ENCODE data around the gene CCR3. TPM values are rescaled to one million over a fixed set of nuclear protein-coding genes. Genes with fewer than 3 reads are reported as not detected.
A peak's percentile ranks its signal among the peaks of the same experiment; 100 is the strongest.

CCR3 gene
- total and polyA plus RNA-seq, 9 of the 15 experiments (the other 6 are each of a cell fraction or from before 2014, with no cell fraction given) = not detected

GRCh38 chr3:46194868-46195553 is 47.2 kb upstream of the CCR3 start:
- intact Hi-C loops (cut with micrococcal nuclease) (no loop called here), in situ Hi-C loops (cut with MboI) (no loop called here)
- Histone ChIP-seq H3K27me3 (ENCODE audit: control insufficient read depth in 2 of 2, insufficient read depth in 2 of 2, low read length in 2 of 2) (0 out of 5 replicates have a peak, but pooled peaks cover 2 to 3% of the 10 kb centered on the region in 2 experiments), H3K9me3 (replicated peaks; ENCODE audit: control insufficient read depth, insufficient read depth, low read depth, low read length) (no peaks in the 10 kb centered on the region), H3K79me2 (ENCODE audit: control insufficient read depth, insufficient read depth, low read length) (no peaks in the 10 kb centered on the region), H3K9me1 (ENCODE audit: control insufficient read depth, insufficient read depth, low read length) (no peaks in the 10 kb centered on the region), H3K4me2 (ENCODE audit: insufficient read depth, low read length) (no peak overlapping the region), H3K36me3 (ENCODE audit: control insufficient read depth, insufficient read depth, low read length) (no peaks in the 10 kb centered on the region), H3K27ac (ENCODE audit: extremely low read depth, low read depth, low read length) (no peak overlapping the region), H2AFZ (ENCODE audit: low read depth, low read length) (no peak overlapping the region), H3K4me1 (replicated peaks in 1 of 2; ENCODE audit: control insufficient read depth in 2 of 2, insufficient read depth in 2 of 2, low read length in 2 of 2) (no peaks in the 10 kb centered on the region), H3K9ac (ENCODE audit: insufficient read depth in 1 of 2, low read depth in 2 of 2, low read length in 2 of 2) (no peak overlapping the region), H4K20me1 (replicated peaks; ENCODE audit: control insufficient read depth, insufficient read depth, low read length) (no peaks in the 10 kb centered on the region), H3K4me3 (no peak overlapping the region)
- no peak for FAIRE-seq
- ATAC-seq = no peak
- CTCF ChIA-PET (ENCODE audit: low intra/inter-chr PET ratio) = no interaction called here
- WGBS (ENCODE audit: insufficient coverage, low coverage, missing lambda C conversion rate) = 4% methylated on average over 4 of the region's 4 CpGs
- no peak for DNase-seq (ENCODE audit: extremely low read depth in 1 of 4, low spot score in 3 of 4)
- POLR2A ChIA-PET = no interaction called here
- no TSS peak for BruUV-seq (replicated peaks)
- TF ChIP-seq FOXP1 (CRISPR knock-in tag; IDR thresholded peaks at IDR 0.05) (no peak), PHF8 (IDR thresholded peaks at IDR 0.05; ENCODE audit: borderline replicate concordance, low read length) (no peak), ZBTB8A (IDR thresholded peaks at IDR 0.05; ENCODE audit: partially characterized antibody) (no peak), BRF1 (IDR thresholded peaks at IDR 0.05; ENCODE audit: borderline replicate concordance, extremely low read depth, insufficient read length) (no peak), ATF7 (IDR thresholded peaks at IDR 0.05) (0 out of 2 replicates have a peak, but pooled peaks have one; percentile 30), JUND (IDR thresholded peaks at IDR 0.05; ENCODE audit: borderline replicate concordance, low read depth, low read length) (no peak), JUND (tag; IDR thresholded peaks at IDR 0.05; ENCODE audit: borderline replicate concordance, low read depth, low read length) (no peak), MEIS2 (IDR thresholded peaks at IDR 0.05; ENCODE audit: partially characterized antibody) (peak; percentile 20), CSDE1 (IDR thresholded peaks at IDR 0.05) (no peak), TCF7L2 (IDR thresholded peaks at IDR 0.05; ENCODE audit: low read depth, low read length) (no peak)
- TF ChIP-seq, protein P1, sequence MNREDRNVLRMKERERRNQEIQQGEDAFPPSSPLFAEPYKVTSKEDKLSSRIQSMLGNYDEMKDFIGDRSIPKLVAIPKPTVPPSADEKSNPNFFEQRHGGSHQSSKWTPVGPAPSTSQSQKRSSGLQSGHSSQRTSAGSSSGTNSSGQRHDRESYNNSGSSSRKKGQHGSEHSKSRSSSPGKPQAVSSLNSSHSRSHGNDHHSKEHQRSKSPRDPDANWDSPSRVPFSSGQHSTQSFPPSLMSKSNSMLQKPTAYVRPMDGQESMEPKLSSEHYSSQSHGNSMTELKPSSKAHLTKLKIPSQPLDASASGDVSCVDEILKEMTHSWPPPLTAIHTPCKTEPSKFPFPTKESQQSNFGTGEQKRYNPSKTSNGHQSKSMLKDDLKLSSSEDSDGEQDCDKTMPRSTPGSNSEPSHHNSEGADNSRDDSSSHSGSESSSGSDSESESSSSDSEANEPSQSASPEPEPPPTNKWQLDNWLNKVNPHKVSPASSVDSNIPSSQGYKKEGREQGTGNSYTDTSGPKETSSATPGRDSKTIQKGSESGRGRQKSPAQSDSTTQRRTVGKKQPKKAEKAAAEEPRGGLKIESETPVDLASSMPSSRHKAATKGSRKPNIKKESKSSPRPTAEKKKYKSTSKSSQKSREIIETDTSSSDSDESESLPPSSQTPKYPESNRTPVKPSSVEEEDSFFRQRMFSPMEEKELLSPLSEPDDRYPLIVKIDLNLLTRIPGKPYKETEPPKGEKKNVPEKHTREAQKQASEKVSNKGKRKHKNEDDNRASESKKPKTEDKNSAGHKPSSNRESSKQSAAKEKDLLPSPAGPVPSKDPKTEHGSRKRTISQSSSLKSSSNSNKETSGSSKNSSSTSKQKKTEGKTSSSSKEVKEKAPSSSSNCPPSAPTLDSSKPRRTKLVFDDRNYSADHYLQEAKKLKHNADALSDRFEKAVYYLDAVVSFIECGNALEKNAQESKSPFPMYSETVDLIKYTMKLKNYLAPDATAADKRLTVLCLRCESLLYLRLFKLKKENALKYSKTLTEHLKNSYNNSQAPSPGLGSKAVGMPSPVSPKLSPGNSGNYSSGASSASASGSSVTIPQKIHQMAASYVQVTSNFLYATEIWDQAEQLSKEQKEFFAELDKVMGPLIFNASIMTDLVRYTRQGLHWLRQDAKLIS (CRISPR knock-in tag; IDR thresholded peaks at IDR 0.05) = no peak
- TF ChIP-seq, protein P2, sequence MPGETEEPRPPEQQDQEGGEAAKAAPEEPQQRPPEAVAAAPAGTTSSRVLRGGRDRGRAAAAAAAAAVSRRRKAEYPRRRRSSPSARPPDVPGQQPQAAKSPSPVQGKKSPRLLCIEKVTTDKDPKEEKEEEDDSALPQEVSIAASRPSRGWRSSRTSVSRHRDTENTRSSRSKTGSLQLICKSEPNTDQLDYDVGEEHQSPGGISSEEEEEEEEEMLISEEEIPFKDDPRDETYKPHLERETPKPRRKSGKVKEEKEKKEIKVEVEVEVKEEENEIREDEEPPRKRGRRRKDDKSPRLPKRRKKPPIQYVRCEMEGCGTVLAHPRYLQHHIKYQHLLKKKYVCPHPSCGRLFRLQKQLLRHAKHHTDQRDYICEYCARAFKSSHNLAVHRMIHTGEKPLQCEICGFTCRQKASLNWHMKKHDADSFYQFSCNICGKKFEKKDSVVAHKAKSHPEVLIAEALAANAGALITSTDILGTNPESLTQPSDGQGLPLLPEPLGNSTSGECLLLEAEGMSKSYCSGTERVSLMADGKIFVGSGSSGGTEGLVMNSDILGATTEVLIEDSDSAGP (CRISPR knock-in tag; IDR thresholded peaks at IDR 0.05) = no peak
- TF ChIP-seq, protein P3, sequence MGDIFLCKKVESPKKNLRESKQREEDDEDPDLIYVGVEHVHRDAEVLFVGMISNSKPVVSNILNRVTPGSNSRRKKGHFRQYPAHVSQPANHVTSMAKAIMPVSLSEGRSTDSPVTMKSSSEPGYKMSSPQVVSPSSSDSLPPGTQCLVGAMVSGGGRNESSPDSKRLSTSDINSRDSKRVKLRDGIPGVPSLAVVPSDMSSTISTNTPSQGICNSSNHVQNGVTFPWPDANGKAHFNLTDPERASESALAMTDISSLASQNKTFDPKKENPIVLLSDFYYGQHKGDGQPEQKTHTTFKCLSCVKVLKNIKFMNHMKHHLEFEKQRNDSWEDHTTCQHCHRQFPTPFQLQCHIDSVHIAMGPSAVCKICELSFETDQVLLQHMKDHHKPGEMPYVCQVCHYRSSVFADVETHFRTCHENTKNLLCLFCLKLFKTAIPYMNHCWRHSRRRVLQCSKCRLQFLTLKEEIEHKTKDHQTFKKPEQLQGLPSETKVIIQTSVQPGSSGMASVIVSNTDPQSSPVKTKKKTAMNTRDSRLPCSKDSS (IDR thresholded peaks at IDR 0.05; ENCODE audit: low read depth, partially characterized antibody) = peak; percentile 49

All from K562 (cell line).